HL-60 (cell line): ENCODE measurements around the gene MID1IP1.

Experiments used
- DNase-seq, 2 experiments: peaks; one replicate each; pipeline ENCODE4 v3.0.0-alpha.2; 2010 to 2020; ENCODE audit warnings: low read depth in 1 of 2, low spot score in 1 of 2
- H3K27ac ChIP-seq: fragments of 250-450 bp; sonication (Bioruptor Pico); replicated peaks from 2 replicates; pipeline ENCODE4 v1.5.1; 2020; ENCODE audit warnings: mild to moderate bottlenecking, moderate library complexity
- H3K27me3 ChIP-seq: fragments of 250-450 bp; sonication (Bioruptor Pico); 2 replicates; pipeline ENCODE4 v1.5.1; 2021; ENCODE audit warnings: mild to moderate bottlenecking, moderate library complexity; ENCODE audit not compliant: insufficient read depth, poor library complexity, severe bottlenecking
- H3K4me3 ChIP-seq: replicated peaks from 2 replicates; pipeline ENCODE4 v1.5.1; 2011; ENCODE audit warnings: mild to moderate bottlenecking, control low read depth, low read length; ENCODE audit not compliant: insufficient read depth
- CTCF ChIP-seq: IDR thresholded peaks from one replicate; pipeline ENCODE4 v1.5.1; 2011; ENCODE audit warnings: low read length, control low read depth, inconsistent platforms; ENCODE audit not compliant: insufficient read depth
- GABPA ChIP-seq: IDR thresholded peaks from 2 replicates; pipeline ENCODE4 v1.6.1; 2012; ENCODE audit warnings: low read depth
- POLR2AphosphoS5 ChIP-seq: IDR thresholded peaks from 2 replicates; pipeline ENCODE4 v1.6.1; 2012; ENCODE audit warnings: low read depth
- REST ChIP-seq: IDR thresholded peaks from 2 replicates; pipeline ENCODE4 v1.6.1; 2012; ENCODE audit warnings: low read depth; ENCODE audit not compliant: insufficient replicate concordance
- SPI1 ChIP-seq: IDR thresholded peaks from 2 replicates; pipeline ENCODE4 v1.6.1; 2012; ENCODE audit warnings: low read depth, mild to moderate bottlenecking, borderline replicate concordance

MID1IP1 gene

GRCh38 chrX:38817004-38817703 lies 15.9 kb downstream of the MID1IP1 start:
- H3K27me3 ChIP-seq, result no peaks in the 10 kb centered on the region
- TF ChIP-seq GABPA (no peak), REST (no peak), SPI1 (peak; percentile 67; the same call in 1 of the 2 replicates)
- peak overlapping the region; percentile 65 for H3K27ac ChIP-seq
- DNase-seq, result peak in 1 of 2 experiments; percentile 55
- no peak overlapping the region for H3K4me3 ChIP-seq

GRCh38 chrX:38819163-38819562 lies 17.9 kb downstream of the MID1IP1 start:
- Histone ChIP-seq H3K27me3 (no peaks in the 10 kb centered on the region), H3K27ac (no peak overlapping the region), H3K4me3 (no peak overlapping the region)
- no peak for DNase-seq
- TF ChIP-seq REST (no peak), CTCF (no peak), SPI1 (no peak), POLR2AphosphoS5 (no peak), GABPA (no peak)

- Histone ChIP-seq H3K27me3 (no peaks in the 10 kb centered on the region), H3K27ac (no peak overlapping the region), H3K4me3 (no peak overlapping the region)
- TF ChIP-seq SPI1 (no peak), CTCF (no peak), GABPA (no peak), REST (no peak), POLR2AphosphoS5 (no peak)
- no peak for DNase-seq
These were observed 18.4 kb downstream of the MID1IP1 start for GRCh38 chrX:38819709-38820108.
